Stimulated activated CD8-positive, alpha-beta memory T cell treated with anti-CD3 and anti-CD28 coated beads, Interleukin-4, amount 100 ng/mL, for 4 hours (primary cell): ENCODE results near the gene NADSYN1.
A peak's percentile ranks its signal among the peaks of the same experiment; 100 is the strongest.
"Not testable (repeated sequence)": the region's sequence is repeated elsewhere in the genome, so short reads cannot be mapped to it uniquely, and the experiment has no call there.

ENCODE experiments used
- DNase-seq, 2 donors: peaks; one replicate each; pipeline ENCODE4 v3.0.0-alpha.2; 2020; ENCODE audit warnings: low read depth in 2 of 2, low spot score in 1 of 2

NADSYN1 gene

DNA sequence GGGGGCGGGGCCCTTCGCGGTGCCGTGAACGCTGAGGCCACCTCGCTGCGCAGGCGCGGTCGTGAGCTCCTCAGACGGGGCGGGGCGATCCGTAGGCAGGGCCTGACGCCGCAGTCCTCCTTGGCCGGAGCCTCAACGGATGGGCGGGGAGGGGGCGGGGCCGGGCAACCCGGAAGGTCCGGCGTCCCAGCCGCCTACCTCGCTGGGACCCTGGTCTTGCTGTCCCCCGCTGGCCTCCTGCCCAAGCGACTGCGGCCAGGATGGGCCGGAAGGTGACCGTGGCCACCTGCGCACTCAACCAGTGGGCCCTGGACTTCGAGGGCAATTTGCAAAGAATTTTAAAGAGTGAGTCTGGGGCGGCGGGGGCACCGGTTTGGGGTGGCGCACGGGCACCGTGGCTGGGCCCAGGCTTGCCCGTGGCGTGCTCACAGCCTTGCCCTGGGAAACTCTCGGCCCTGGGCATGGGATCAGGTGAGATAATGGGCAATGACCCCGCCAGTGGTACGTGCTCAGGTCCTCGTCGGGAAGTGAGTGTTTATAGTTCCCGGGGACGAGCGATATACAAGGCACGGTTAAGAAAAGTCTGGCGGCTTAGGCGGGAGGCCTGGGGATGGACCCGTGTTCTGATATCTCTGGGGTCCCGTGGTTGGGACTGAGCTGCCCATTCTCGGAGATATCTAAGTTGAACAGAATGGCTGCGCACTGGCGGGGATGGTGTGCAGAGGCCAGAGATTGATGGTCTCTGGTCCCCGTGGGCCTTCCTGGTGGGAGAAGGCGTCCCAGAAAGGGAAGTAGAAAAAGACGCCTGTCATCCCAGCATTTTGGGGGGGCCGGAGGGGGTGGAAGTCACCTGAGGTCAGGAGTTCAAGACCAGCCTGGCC lies at the start of gene NADSYN1:
Gene NADSYN1, plus strand, starts transcription at position 167 of the 881 bp plus-strand sequence. Its CDS starts 94 bp downstream, at position 261.
- peak; percentile 85 to 88 for DNase-seq

DNA sequence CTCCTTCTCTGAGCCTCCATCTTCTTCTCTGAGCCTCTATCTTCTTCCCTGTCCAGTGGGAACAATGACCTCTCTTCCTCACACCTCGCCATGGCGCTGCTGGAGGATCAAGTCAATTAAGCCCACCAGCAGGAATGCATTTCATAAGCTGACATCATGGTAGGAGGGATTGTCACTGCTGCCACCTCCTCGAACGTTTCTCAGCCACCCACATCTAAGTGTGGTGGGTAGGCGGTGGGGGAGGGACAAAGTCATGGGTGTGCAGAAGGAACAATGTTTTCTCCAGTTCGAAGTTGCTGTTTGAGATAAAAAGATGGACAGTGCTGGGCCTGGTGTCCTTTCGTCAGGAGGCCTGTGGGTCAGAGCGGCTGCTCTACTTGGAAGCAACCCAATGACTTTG lies 48.8 kb upstream of the NADSYN1 start:
- no peak for DNase-seq

DNA sequence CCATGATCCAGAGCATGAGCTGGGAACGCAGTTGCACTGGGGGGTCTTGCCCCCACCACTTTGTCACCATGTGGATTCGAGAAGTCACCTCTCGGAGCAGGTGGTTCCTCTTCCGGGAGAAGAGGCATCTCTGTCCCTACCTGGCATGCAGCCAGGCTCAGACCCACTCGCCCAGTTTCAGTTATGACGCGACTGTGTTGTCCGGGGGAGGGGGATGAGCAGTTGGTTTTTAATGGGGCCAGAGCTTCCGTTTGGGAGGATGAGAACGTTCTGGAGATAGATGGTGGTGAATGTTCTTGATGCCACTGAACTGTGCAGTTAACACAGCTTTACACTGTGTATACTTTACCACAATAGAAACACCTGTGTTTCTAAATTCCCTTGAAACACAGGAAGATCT lies 46.3 kb upstream of the NADSYN1 start:
- DNase-seq = no peak

DNA sequence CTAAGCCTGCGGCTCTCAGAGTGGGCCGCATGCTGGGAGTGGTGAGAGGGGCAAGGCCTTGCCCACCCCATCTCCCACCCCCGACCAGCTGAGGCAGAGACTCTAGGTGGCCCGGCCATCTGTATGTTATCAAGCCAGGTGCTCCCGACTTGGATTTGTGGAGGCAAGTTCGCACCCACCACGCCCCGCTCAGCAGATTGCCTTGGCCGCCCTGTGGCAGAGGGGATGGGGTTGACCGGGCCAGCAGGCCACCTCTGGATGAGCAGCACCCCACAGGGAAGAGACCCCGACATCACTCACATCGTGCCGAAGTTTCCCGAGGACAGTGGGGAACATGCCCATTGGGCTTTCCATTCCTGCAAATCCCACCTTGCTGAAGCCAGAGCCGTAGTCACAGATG lies 45.6 kb upstream of the NADSYN1 start:
- no peak for DNase-seq

DNA sequence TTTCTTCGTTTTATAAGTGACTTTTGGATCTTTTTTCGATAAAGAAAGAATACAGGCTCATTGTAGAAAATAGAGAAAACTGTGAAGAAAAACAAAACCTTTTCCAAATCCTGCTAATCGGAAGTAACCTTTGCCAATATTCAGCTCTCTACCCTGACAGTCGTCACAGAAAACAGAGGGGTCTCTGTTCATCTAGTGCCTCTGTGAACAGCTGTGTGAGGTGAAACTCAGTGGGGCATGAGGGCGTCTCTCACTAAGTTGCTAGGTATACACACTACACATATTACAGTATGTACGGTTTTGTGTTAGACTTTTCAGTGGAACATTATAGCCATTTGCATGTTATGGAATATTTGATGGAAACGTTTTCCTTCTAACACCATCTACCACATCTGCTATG lies 44.2 kb upstream of the NADSYN1 start:
- no peak for DNase-seq

DNA sequence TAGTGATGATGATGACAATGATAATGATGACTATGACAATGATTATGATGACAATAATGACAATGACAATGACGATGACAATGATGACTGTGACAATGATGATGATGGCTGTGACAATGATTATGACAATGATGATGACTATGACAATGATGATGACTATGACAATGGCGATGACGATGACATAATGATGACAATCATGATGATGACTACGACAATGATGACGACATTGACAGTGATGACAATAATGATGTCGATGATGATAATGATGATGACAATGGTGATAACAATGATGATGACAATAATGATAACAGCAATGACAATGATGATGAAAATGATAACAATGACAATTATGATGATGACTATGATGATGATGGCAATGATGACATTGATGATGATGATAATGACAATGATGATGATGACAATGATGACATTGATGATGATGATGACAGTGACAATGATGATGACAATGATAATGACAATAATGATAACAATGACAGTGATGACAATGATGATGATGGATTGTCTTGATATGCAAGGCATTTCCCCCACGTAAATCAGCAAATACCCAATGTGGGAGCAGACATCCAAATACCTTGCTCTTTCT lies 42.5 kb upstream of the NADSYN1 start:
- no peak for DNase-seq

DNA sequence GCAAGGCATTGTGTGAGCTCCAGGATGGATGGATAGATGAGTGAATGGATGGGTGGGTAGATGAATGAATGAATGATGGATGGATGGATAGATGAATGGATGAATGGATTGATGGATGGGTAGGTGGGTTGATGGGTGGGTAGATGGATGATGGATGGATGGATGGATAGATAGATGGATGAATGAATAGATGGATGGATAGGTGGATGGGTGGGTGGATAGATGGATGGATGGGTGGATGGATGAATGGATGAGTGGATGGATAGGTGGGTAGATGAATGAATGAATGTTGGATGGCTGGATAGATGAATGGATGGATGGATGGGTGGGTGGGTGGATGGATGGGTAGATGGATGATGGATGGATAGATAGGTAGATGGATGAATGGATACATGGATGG lies 38.4 kb upstream of the NADSYN1 start:
- no peak for DNase-seq

DNA sequence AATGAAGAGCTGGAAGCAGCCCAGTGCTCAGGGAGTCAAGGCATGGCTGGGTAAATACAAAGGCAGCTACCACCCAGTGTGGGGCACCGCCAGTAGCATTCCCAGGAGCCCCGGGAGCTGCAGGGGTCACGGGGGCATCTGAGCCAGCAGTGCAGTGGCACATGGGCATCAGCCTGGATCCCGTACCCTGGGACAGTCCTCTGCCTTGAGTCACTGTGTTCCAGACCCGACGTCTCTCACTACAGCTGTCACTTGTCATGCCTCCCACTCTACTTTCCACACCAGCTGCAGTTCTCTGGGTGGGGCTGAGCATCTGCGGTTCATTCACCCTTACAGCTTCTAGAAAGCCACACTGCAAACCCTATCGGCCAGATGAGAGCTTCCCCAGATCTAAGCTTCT lies 34.4 kb upstream of the NADSYN1 start:
- DNase-seq = no peak

DNA sequence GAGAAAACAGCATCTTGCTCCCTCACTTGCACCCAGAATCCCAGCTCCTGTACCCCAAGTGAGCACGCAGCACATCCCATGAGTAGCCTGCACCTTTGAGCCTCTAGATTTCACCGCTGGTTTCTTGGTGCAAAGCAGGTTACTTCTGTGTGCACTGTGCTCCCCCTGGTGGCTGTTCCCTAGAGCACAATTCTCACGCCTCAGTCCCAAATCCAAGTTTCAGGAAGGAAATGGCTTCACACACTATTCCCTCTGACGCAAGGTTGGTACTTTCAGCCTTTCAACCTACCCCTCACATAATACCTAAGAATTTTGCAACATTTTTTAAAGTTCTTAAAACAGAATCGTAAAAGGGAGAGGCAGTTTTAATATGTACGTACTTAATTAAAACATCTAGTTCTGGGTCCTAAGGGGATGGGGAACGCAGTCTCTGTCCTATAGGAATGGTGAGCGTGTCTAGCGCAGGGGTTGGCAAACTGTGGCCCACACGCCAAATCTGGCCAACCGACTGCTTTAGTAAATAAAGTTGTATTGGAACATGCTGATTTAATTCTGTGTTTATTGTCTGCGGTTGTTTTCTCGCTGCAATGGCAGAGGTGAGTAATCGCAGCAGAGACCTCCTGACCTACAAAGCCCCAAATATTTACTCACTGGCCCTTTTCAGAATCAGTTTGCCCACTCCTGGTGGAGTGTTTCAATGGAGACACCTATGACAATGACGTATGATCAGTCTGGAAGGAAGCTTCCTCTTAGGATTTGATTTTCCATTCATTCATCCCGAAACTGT lies 32.4 kb upstream of the NADSYN1 start:
- no peak for DNase-seq

DNA sequence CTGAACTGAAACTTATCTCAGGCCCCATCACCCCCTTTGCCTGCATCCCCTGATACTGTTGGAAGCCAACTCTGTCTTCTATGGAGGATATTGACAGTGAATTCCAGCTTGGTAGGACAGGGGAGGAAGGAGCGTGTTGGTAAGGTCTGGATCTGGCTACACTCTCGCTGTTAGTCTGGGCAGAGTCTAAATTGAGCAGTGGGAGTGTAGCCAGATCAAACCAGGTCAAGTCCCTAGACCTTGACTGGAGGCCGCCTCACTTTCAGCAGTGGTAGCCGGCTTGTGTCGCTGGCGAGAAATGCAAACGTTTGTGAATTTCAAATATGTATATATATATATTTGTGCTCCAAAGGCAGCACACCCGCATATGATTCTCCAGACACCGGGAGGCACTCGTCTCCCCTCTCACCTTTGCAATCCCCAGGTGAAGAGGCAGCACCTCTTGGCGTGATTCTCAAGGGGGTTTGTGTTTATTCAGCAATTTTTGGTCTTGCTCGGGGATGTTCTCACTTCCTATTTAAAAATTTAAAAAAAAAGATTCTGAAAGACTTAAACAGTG lies 31.5 kb upstream of the NADSYN1 start:
- no peak for DNase-seq

DNA sequence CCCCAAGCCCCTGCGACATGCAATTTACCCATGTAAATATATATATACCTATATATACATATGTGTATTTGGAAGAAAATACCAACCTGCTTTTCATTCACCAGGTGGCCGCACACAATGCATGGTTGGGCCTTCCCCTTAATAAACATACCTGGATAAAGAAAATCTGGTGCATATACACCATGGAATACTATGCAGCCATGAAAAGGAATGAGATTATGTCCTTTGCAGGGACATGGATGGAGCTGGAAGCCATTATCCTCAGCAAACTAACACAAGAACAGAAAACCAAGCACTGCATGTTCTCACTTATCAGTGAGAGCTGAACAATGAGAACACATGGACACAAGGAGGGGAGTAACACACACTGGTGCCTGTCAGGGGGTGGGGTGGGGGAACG lies 30.7 kb upstream of the NADSYN1 start:
- not testable (repeated sequence) for DNase-seq

DNA sequence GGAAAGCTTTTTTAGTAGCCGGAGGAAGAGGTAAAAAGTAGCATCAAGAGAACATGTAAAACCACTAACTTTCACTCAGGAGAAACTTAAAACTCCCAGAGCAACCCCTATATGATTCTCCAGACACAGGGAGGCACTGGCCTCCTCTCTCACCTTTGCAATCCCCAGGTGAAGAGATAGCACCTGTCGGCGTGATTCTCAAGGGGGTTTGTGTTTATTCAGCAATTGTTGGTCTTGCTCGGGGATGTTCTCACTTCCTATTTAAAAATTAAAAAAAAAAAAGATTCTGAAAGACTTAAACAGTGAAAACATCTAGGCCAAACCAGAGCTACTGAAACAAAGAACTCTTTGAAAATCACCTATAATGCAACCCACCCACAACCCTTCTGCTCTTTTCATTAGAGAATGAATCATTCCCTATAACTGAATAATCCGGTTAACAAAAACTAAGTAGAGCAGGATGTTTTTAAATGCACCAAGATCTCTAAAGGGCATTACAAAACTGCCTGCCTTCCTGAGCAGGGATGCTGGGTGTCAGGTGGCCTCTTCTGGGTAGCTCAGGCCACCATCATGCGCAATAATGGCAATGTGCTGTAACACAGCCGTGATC lies 29.7 kb upstream of the NADSYN1 start:
- DNase-seq = no peak

DNA sequence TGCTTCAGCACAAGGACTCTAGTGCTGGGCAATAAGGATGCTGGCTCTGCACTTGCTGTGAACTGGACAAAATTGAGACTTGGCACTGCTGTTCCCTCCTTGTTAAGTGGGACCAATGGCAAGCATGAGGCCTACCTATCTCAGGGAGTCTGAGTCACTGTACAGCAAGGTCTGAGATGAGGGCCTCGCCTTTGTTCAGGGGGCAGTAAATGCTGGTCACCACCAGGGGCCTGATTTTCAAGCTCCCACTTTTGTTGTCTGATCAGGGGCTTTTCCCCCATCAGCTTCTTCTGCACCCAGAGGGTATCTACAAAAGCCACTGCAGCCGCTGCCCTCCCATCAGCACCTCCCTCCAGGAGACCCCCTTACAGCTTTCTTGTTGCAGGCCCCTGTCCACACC lies 27.6 kb upstream of the NADSYN1 start:
- DNase-seq = no peak

DNA sequence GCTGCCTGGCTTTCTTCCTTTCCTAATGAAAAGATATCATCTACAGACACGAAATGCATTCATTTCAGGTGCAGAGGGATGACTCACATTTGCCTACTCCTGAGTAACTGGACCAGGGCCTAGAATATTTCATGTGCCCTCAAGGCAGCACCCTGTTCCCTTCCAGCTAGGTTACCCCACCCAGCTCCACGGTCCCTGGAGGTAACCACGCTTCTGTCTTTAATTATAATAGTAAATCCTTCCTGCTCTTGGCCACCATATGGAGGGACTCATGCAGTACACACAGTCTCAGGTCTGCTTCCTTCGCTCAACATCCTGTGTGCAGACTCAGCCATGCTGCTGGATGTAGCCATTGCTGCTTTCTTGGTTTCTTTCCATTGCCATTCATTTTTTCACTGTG lies 27.1 kb upstream of the NADSYN1 start:
- DNase-seq = no peak

DNA sequence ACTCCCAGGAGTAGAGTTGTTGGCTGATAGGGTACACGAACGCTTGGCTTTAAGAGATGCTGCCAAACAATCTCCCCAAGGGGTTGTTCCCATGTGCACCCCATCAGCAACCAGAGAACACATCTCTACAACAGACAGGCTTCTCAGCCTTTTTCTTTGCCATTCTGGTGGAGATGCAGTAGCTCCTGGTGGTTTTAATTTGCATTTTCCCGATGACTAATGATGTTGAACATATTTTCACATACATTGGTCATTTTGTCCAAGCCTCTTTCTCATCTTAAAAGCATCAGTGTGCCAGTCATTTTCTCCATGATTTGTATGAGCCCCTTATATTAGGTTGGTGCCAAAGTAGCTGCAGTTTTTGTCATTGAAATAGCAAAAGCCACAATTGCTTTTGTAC lies 26.6 kb upstream of the NADSYN1 start:
- no peak for DNase-seq

DNA sequence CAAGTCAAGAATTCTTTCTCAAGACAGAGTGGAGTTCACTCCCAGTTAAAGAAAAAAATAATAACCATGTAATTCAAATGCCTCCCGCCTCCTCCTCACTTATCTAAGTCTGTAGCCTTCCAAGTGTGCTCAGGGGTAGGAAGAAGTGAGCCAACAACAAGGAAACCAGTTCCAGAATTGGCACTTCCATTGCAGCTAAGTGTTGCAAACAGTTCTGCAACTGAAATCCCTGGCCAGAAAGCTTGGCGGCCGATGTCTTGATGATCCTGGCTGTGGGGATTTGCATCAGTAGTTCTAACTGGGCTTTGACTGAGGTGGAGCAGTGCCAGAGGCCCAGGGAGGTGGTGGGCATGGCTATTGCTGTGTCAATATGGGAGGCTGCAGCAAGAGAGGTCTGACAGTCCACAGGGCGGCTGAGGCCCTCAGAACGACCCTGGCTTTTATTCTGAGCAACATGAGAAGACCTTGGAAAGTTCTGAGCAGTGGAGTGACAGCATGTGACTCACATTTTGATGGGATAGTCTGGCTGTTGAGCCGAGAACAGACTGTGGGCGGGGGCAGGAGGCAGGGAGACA lies 24.1 kb upstream of the NADSYN1 start:
- no peak for DNase-seq

DNA sequence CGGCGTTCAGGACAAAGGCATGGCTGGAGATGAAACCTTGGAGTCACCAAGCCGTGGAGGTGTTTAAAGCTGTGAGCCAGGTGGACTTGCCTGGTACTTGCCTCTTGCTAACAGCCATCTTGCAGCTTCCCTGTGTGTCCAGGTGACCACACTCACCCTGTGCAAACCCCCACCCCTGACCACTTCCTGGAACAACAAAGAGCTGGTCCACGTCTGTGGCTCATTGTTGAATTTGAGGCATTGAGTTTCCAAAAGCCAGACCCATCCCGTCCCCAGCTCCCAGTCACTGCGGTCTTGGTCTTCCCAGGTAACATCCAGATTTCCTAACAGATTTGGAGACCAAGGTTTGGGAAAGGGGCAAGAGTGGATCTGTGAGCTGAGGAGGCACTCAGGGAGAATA lies 23.3 kb upstream of the NADSYN1 start:
- no peak for DNase-seq

DNA sequence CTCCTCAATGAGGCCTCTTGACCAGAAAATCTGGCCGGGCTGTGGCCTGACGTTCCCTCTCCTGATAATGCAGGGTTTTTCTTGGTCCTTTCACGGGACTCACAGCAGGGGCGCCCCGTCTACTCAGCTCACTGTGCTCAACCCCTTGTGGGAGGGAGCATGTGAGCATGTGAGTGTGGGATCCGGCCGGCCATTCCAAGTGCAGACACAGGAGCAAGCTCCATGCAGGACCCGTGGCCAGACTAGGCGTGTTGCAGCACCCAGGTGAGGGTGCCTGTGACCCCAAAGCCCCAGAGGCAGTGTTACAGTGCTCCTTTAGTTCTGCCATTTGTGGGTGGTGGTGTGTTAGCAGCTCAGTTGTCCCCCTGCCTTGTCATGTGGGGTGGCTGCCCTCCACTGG lies 22.8 kb upstream of the NADSYN1 start:
- DNase-seq = no peak

DNA sequence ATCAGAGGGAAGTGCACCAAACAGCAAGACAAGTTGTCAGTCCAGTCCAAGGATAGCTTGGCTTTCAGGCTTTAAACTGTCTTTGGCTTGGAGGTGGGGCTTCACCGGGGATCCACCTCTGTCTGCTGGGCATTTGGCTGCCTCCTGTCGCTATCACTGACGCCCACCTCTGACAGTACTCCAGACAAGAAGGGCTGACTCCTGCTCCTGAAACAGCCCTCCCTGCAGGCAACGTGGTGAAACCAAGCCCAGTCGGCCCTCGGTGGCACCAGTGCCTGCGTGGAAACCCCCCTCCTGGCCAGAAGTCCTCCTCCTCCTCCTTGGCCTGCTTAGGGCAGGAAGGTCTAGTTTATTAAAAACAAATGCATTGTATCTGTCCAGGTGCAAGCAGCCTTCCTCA lies 21.7 kb upstream of the NADSYN1 start:
- no peak for DNase-seq

DNA sequence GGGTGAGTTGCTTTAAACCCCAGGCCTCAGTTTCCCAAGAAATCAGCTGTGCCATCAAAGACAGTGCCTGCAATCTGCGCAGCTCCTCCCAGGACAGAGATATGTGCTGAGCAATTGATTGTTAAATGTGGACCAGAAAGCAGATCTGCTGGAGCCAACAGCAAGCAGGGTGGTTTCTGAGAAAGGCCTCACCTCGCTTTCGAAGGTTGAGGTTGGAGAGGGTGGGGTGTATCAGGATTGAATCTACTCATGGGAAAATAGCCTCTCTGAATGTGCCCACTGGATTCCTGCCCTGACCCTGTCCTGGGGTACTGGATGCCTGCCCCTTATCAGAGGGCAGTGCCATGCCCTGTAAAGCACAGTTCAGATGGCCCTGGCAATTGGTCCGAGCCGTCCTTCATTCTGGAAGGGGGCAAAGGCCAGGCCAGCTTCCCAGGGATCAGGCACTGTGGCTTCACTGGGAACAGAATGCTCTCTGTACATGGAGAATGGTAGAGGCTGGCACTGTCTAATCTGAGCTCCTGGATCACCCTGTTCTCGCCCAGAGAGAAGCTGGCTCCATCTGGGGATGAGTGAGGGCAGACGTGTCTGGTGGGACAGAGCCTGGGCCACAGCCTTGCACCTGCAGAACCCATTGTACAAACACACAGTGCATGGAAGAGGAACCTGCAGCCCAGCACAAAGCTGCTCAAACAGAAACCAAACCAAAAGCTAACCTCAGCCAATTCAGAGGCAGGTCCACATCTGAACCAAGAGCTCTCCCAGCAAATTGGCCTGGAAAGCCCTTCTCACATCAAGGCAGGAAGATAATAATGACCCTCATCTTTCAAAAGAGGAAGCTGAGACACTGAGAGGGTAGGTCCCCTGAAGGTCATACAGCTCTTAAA lies 20.0 kb upstream of the NADSYN1 start:
- no peak for DNase-seq
